Hematopoietic multipotent progenitor cell treated with erythropoietin and hydrocortisone succinate and interleukin-3 and kit ligand, for 6 days (in vitro differentiated cells): ENCODE results near the gene CINP.

ENCODE experiments used
- DNase-seq: peaks from one replicate; pipeline ENCODE4 v3.0.0-alpha.2; 2015

CINP gene

GRCh38 chr14:102319351-102320032, 43.2 kb downstream of the CINP start, which contains the start of gene ZNF839:
Gene ZNF839 (plus strand): TSS chr14:102319746. CDS start chr14:102319766, 20 bp downstream.
- peak; percentile 95 for DNase-seq

DNA sequence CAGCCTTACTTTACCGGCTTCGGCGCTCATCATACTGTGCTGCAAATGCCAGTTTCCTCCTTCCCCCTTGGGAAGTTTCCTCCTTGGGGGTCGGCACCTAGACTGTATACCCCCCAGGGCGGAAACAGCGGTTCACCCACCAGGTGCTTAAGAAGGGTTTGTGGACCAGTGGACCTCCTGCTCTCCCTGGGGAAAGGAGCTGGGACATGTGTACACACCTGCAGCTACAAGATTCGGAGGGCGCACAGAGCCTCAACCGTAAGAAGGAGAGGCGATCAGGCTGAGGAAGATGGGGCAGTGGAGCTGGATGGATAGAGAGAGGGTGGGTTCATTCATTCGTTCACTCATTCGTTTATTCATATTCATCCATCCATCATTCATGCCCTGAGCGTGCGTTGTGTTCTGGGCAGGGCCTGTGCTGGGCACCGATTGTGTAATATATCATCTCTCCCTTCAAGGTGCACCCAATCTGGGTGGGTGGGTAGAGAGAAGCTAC, 43.9 kb downstream of the CINP start:
- no peak for DNase-seq

GRCh38 chr14:102317564-102318248, 45.0 kb downstream of the CINP start:
- peak; percentile 83 for DNase-seq

- DNase-seq, result peak; percentile 95
Measured at GRCh38 chr14:102316743-102317563, 45.7 kb downstream of the CINP start.

DNA sequence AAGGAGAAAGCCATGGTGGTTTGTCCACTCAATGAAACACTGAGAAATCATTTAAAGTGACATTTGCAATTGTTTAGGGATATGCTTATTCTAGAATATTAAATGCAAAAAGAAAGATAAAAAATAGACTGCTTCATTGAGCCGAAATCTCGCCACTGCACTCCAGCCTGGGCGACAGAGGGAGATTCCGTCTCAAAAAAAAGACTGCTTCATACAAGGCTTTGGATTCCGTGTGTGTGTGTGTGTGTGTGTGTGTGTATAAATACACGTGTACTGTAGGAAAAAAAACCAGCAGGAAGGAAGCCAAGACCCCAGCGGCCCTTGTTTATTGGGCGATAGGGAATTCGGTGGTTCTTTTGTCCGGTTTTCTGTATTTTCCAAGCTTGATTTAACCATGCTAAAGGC, 46.4 kb downstream of the CINP start:
- peak; percentile 67 for DNase-seq

DNA sequence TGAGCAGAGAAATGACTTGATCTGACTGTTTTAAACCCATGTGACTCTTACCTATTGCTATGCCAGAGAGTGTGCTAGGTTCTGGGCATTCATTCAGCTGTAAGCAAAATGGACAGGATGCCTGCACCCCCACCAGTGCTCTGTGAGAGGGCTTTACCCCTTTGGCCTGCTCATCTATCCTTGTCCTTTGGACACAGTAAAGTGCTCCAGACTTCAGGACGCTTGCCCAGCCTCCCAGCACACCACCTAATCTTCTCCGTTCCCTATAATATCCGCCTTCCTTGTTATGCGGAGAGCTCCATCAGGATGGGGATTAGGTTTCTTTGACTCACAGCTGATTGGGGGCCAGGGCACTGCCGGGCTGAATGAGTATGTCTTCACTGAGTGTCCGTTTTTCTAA, 47.6 kb downstream of the CINP start:
- no peak for DNase-seq

DNA sequence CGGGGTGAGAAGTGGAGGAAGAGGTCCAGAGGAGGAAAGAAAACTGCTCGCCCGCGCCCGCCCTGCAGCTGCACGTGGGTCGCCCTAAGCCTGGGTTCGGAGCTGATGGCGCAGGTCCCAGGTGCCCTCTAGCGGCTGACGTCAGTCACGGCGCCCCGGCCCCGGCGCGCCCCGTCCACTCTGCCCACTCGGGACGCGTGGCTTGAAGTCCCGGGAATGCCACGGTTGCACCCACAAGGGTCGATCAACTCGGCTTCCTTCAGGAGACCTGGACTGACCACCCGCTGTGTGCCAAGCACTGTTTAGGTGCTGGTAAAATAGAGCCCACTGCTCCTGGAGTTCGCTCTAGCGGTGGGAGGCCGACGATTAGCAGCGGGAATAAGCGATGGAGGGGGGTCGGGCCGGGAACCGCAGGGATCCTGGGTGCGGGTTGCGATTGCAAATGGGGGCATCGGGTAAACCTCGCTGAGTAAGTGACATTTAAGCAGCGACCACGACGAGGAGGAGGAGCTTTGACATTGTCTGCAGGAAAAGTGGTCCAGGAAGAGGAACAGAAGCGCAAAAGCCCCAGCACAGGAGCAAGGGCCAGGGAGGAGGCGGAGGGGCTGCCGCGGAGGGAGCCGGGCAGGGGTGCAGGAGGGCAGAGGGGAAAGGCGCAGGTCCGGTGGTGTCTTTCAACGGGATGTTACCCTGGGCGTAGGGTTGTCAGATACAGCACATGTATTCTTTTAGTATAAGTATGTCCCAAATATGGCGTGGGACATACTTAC, 48.3 kb downstream of the CINP start:
- DNase-seq, result peak; percentile 92

- peak; percentile 97 for DNase-seq
Measured at GRCh38 chr14:102304611-102305506, 57.8 kb downstream of the CINP start, which contains the start of gene MOK. Gene MOK (minus strand): TSS chr14:102305164. CDS start chr14:102304968, 196 bp downstream.

GRCh38 chr14:102303664-102304063, 59.0 kb downstream of the CINP start:
- no peak for DNase-seq

DNA sequence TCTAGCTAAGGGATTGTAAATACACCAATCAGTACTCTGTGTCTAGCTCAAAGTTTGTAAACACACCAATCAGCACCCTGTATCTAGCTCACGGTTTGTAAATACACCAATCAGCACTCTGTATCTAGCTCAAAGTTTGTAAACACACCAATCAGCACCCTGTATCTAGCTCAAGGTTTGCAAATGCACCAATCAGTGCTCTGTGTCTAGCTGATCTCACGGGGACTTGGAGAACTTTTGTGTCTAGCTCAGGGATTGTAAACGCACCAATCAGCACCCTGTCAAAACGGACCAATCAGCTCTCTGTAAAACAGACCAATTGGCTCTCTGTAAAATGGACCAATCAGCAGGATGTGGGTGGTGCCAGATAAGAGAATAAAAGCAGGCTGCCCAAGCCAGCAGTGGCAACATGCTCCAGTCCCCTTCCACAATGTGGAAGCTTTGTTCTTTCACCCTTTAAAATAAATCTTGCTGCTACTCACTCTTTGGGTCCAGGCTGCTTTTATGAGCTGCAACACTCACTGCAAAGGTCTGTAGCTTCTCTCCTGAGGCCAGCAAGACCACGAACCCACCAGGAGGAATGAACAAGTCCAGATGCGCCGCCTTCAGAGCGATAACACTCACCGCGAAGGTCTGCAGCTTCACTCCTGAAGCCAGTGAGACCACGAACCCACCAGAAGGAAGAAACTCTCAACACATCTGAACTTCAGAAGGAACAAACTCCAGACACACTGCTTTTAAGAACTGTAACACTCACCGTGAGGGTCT, 64.2 kb downstream of the CINP start:
- peak; percentile 57 for DNase-seq
